A549 (cell line): ENCODE results near the gene NEGR1. TPM values are rescaled to one million over a fixed set of nuclear protein-coding genes. Genes with fewer than 3 reads are reported as not detected.

Source experiments
- ATAC-seq, 2 experiments: fragments of 200-7000 bp in 1 of 2; fragments of >200 bp in 1 of 2; cut with Nextera tagmentation in 1 of 2; cut with Tn5 transposase in 1 of 2; 3 replicates each; pipeline versions ENCODE4 v1.8.0 to v1.9.1; 2018 to 2020; ENCODE audit warnings: mild to moderate bottlenecking in 1 of 2, moderate library complexity in 1 of 2
- CTCF ChIA-PET: fragments of 300-600 bp; sonication (Branson Sonifier 250); formaldehyde crosslinking; extraction: SDS; loops from one replicate; lab custom pipeline; 2021; ENCODE audit warnings: antibody characterized with exemption, inconsistent platforms; lab: Yijun Ruan, JAX
- POLR2A ChIA-PET: fragments of 350-600 bp; formaldehyde crosslinking; extraction: SDS; loops from one replicate; lab custom pipeline; 2021; ENCODE audit warnings: antibody characterized with exemption, inconsistent platforms; lab: Yijun Ruan, JAX
- DNase-seq, 2 experiments: peaks; one replicate each; pipeline versions ENCODE4 v3.0.0 to v3.0.0-alpha.2; 2011 to 2016; ENCODE audit warnings: low read depth in 1 of 2, low spot score in 1 of 2
- FAIRE-seq: peaks from 2 replicates; lab custom pipeline; 2011; peaks lifted over from hg19 to GRCh38; lab: Jason Lieb, UNC
- H3K27ac ChIP-seq, 2 experiments: fragments of >200 bp; sonication (Bioruptor Twin); formaldehyde crosslinking; 3 replicates each; pipeline ENCODE4 v1.5.1; 2016 to 2017
- H3K4me1 ChIP-seq: fragments of >200 bp; sonication (Bioruptor Twin); formaldehyde crosslinking; 3 replicates; pipeline ENCODE4 v1.6.1; 2016
- H3K4me2 ChIP-seq: fragments of >200 bp; sonication (Bioruptor Twin); formaldehyde crosslinking; 3 replicates; pipeline ENCODE4 v1.6.1; 2016
- H3K4me3 ChIP-seq: fragments of >200 bp; sonication (Bioruptor Twin); formaldehyde crosslinking; 3 replicates; pipeline ENCODE4 v1.5.1; 2016
- H3K9me3 ChIP-seq: fragments of >200 bp; sonication (Bioruptor Twin); formaldehyde crosslinking; 3 replicates; pipeline ENCODE4 v1.6.1; 2016
- BCL3 ChIP-seq: fragments of >200 bp; sonication (Bioruptor Twin); formaldehyde crosslinking; IDR thresholded peaks from 3 replicates; pipeline ENCODE4 v1.6.1; 2016
- BHLHE40 ChIP-seq: IDR thresholded peaks from 2 replicates; pipeline ENCODE4 v1.6.1; 2012; ENCODE audit warnings: low read depth, low read length, inconsistent platforms
- CEBPB ChIP-seq, 2 experiments: fragments of >200 bp in 1 of 2; sonication (Bioruptor Twin) in 1 of 2; formaldehyde crosslinking in 1 of 2; IDR thresholded peaks; 2 replicates each; pipeline ENCODE4 v1.6.1; 2012 to 2016
- EHMT2 ChIP-seq: fragments of 200-600 bp; sonication (generic); IDR thresholded peaks from 2 replicates; pipeline ENCODE4 v1.6.1; 2016; ENCODE audit warnings: antibody characterized with exemption, low read depth, mild to moderate bottlenecking, moderate library complexity
- ESRRA ChIP-seq: fragments of 150-350 bp; IDR thresholded peaks from 2 replicates; pipeline ENCODE4 v1.6.1; 2014; ENCODE audit warnings: mild to moderate bottlenecking, low read length, borderline replicate concordance
- FOSL2 ChIP-seq, 2 experiments: fragments of 450-650 bp in 1 of 2; fragments of >200 bp in 1 of 2; sonication (Bioruptor Twin) in 1 of 2; formaldehyde crosslinking; IDR thresholded peaks; 2 replicates each; pipeline versions ENCODE4 v1.5.0 to v1.6.1; 2016 to 2020; ENCODE audit warnings: mild to moderate bottlenecking in 1 of 2, moderate library complexity in 1 of 2
- FOXS1 ChIP-seq: fragments of 250-450 bp; sonication (Bioruptor Pico); IDR thresholded peaks from 2 replicates; pipeline ENCODE4 v1.5.0; 2020; ENCODE audit warnings: mild to moderate bottlenecking, moderate library complexity
- HES2 ChIP-seq: fragments of >200 bp; sonication (Bioruptor Twin); formaldehyde crosslinking; IDR thresholded peaks from 2 replicates; pipeline ENCODE4 v1.6.1; 2016
- HEYL ChIP-seq: fragments of 250-450 bp; sonication (Bioruptor Pico); IDR thresholded peaks from 2 replicates; pipeline ENCODE4 v1.8.0; 2021; ENCODE audit warnings: mild to moderate bottlenecking, moderate library complexity
- KDM1A ChIP-seq: fragments of 200-600 bp; sonication (generic); IDR thresholded peaks from 2 replicates; pipeline ENCODE4 v1.6.1; 2016; ENCODE audit warnings: low read depth, mild to moderate bottlenecking
- KDM5A ChIP-seq: fragments of 200-600 bp; sonication (generic); IDR thresholded peaks from 2 replicates; pipeline ENCODE4 v1.6.1; 2016; ENCODE audit warnings: antibody characterized with exemption, mild to moderate bottlenecking
- MAFK ChIP-seq: fragments of 450-650 bp; IDR thresholded peaks from 2 replicates; pipeline ENCODE4 v1.6.1; 2014; ENCODE audit not compliant: partially characterized antibody
- MAX ChIP-seq: IDR thresholded peaks from 2 replicates; pipeline ENCODE4 v1.6.1; 2012
- POLR2AphosphoS2 ChIP-seq: conservative IDR thresholded peaks from 2 replicates; pipeline ENCODE4 v1.6.1; 2012; ENCODE audit warnings: low read length, improper control_type of control experiment, inconsistent platforms
- RAD21 ChIP-seq, 2 experiments: fragments of >200 bp in 1 of 2; sonication (Bioruptor Twin) in 1 of 2; formaldehyde crosslinking in 1 of 2; IDR thresholded peaks in 1 of 2; conservative IDR thresholded peaks in 1 of 2; 2 replicates in 1 of 2; 3 replicates in 1 of 2; pipeline ENCODE4 v1.6.1; 2012 to 2018; ENCODE audit warnings: inconsistent platforms in 1 of 2
- RNF2 ChIP-seq: fragments of 200-600 bp; sonication (generic); IDR thresholded peaks from 2 replicates; pipeline ENCODE4 v1.6.1; 2016; ENCODE audit warnings: low read depth, mild to moderate bottlenecking, antibody characterized with exemption, moderate library complexity, borderline replicate concordance
- TP53 ChIP-seq: fragments of 250-450 bp; sonication (Bioruptor Pico); IDR thresholded peaks from 2 replicates; pipeline ENCODE4 v1.5.0; 2021; ENCODE audit warnings: mild to moderate bottlenecking, moderate library complexity
- ZFP36 ChIP-seq: fragments of 450-650 bp; IDR thresholded peaks from 2 replicates; pipeline ENCODE4 v1.6.1; 2014; ENCODE audit warnings: borderline replicate concordance; ENCODE audit not compliant: partially characterized antibody
- WGBS: methylation state at CpG from one replicate; pipeline ENCODE4 v1.1.6; 2017; ENCODE audit errors: missing lambda C conversion rate; 5-methylcytosine and 5-hydroxymethylcytosine counted together
- polyA plus RNA-seq, 4 experiments: library from polyadenylated mRNA; depleted of rRNA in 3 of 4; stranded (reverse); fragments of >200 nt; fragmentation: RNase III in 1 of 4; extraction: RNeasy Plus Mini Kit Qiagen cat#74134 plus additional on column Dnase treatment in 1 of 4; gene quantifications; 2 replicates in 3 of 4; 3 replicates in 1 of 4; pipeline ENCODE4 v1.2.3, GENCODE V29; 2011 to 2017
- TF ChIP-seq, protein P1 (sequence below): fragments of 150-350 bp; IDR thresholded peaks from 2 replicates; pipeline ENCODE4 v1.6.1; 2014; ENCODE audit warnings: low read depth, mild to moderate bottlenecking, low read length
- TF ChIP-seq, protein P2 (sequence below): fragments of 450-650 bp; IDR thresholded peaks from 2 replicates; pipeline ENCODE4 v1.6.1; 2014; ENCODE audit warnings: antibody characterized with exemption
- TF ChIP-seq, protein P3 (sequence below): fragments of 200-600 bp; sonication (generic); IDR thresholded peaks from 2 replicates; pipeline ENCODE4 v1.6.1; 2016; ENCODE audit warnings: antibody characterized with exemption, mild to moderate bottlenecking, moderate library complexity

The NEGR1 gene
- polyA plus RNA-seq, 2 of the 4 experiments (the other 2 are of a cell fraction), result not detected

GRCh38 chr1:71390518-71390917 lies 891.8 kb downstream of the NEGR1 start (continued):
- TF ChIP-seq, protein P1, sequence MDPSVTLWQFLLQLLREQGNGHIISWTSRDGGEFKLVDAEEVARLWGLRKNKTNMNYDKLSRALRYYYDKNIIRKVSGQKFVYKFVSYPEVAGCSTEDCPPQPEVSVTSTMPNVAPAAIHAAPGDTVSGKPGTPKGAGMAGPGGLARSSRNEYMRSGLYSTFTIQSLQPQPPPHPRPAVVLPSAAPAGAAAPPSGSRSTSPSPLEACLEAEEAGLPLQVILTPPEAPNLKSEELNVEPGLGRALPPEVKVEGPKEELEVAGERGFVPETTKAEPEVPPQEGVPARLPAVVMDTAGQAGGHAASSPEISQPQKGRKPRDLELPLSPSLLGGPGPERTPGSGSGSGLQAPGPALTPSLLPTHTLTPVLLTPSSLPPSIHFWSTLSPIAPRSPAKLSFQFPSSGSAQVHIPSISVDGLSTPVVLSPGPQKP, result no peak
- TF ChIP-seq POLR2AphosphoS2, result no peak
- no peak for TF ChIP-seq CEBPB (IDR thresholded peaks at IDR 0.05)
- no peak for TF ChIP-seq ZFP36
- no peak for TF ChIP-seq EHMT2
- TF ChIP-seq MAX, result no peak
- TF ChIP-seq MAFK, result no peak

GRCh38 chr1:71377886-71378285 lies 904.5 kb downstream of the NEGR1 start:
- CTCF ChIA-PET, result no interaction called here
- TF ChIP-seq BHLHE40, result no peak
- no peak for TF ChIP-seq HES2
- TF ChIP-seq HEYL (CRISPR knock-in tag), result no peak
- TF ChIP-seq ESRRA, result no peak
- no peak for TF ChIP-seq RAD21 (conservative IDR thresholded peaks at IDR 0.05 in 1 of 2, IDR thresholded peaks at IDR 0.05 in 1 of 2)
- H3K4me1 ChIP-seq, result no peaks in the 10 kb centered on the region
- 3% methylated on average over 3 of the region's 3 CpGs for WGBS
- ATAC-seq (no peak), DNase-seq (no peak), FAIRE-seq (no peak)
- no peak overlapping the region for H3K27ac ChIP-seq
- H3K9me3 ChIP-seq, result no peaks in the 10 kb centered on the region
- POLR2A ChIA-PET, result no interaction called here
- H3K4me3 ChIP-seq, result no peak overlapping the region
- no peak overlapping the region for H3K4me2 ChIP-seq

DNA sequence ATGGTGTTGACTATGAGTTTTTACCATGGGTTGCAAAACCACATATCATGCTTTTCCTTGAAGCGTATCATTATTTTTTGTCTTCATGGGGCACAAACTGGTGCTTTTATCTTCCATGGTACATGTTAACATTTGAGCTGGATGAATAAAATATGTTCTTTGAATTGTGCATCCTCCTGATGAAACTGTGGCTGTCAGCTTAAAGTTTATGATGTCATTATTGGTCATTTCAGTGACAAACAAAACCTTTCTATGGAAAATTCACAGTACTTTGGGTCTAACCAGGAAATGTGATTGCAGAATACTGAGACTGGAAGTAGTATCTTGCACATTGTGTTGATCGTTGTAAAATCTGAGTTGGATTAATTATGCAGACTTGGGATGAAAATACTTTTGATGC lies 909.8 kb downstream of the NEGR1 start:
- no peak overlapping the region for H3K27ac ChIP-seq
- POLR2A ChIA-PET, result no interaction called here

More for the DNA sequence above, 909.8 kb downstream of the NEGR1 start:
- WGBS, result 24% methylated on average over 2 of the region's 2 CpGs
- CTCF ChIA-PET, result no interaction called here
- Histone ChIP-seq H3K9me3 (no peaks in the 10 kb centered on the region), H3K4me3 (no peak overlapping the region), H3K4me2 (no peak overlapping the region), H3K4me1 (no peaks in the 10 kb centered on the region)
- no peak for TF ChIP-seq FOSL2 (IDR thresholded peaks at IDR 0.05)
- TF ChIP-seq FOSL2 (CRISPR knock-in tag; IDR thresholded peaks at IDR 0.05), result no peak
- TF ChIP-seq RNF2, result no peak
- TF ChIP-seq KDM5A, result no peak
- TF ChIP-seq FOXS1 (CRISPR knock-in tag), result no peak
- TF ChIP-seq, protein P2, sequence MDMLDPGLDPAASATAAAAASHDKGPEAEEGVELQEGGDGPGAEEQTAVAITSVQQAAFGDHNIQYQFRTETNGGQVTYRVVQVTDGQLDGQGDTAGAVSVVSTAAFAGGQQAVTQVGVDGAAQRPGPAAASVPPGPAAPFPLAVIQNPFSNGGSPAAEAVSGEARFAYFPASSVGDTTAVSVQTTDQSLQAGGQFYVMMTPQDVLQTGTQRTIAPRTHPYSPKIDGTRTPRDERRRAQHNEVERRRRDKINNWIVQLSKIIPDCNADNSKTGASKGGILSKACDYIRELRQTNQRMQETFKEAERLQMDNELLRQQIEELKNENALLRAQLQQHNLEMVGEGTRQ, result no peak
- no peak for TF ChIP-seq TP53 (CRISPR knock-in tag)
- TF ChIP-seq BCL3, result no peak
- TF ChIP-seq, protein P3, sequence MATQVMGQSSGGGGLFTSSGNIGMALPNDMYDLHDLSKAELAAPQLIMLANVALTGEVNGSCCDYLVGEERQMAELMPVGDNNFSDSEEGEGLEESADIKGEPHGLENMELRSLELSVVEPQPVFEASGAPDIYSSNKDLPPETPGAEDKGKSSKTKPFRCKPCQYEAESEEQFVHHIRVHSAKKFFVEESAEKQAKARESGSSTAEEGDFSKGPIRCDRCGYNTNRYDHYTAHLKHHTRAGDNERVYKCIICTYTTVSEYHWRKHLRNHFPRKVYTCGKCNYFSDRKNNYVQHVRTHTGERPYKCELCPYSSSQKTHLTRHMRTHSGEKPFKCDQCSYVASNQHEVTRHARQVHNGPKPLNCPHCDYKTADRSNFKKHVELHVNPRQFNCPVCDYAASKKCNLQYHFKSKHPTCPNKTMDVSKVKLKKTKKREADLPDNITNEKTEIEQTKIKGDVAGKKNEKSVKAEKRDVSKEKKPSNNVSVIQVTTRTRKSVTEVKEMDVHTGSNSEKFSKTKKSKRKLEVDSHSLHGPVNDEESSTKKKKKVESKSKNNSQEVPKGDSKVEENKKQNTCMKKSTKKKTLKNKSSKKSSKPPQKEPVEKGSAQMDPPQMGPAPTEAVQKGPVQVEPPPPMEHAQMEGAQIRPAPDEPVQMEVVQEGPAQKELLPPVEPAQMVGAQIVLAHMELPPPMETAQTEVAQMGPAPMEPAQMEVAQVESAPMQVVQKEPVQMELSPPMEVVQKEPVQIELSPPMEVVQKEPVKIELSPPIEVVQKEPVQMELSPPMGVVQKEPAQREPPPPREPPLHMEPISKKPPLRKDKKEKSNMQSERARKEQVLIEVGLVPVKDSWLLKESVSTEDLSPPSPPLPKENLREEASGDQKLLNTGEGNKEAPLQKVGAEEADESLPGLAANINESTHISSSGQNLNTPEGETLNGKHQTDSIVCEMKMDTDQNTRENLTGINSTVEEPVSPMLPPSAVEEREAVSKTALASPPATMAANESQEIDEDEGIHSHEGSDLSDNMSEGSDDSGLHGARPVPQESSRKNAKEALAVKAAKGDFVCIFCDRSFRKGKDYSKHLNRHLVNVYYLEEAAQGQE, result no peak
- no peak for TF ChIP-seq ESRRA
- no peak for TF ChIP-seq KDM1A
- ATAC-seq, result no peak
- DNase-seq, result no peak
- FAIRE-seq, result no peak
